HG03432 (cell line): ENCODE data around the gene SLAIN1.

ENCODE experiments used
- ATAC-seq: cut with Tn5 transposase; IDR thresholded peaks from one replicate; pipeline ENCODE4 v1.9.1; 2021; ENCODE audit warnings: mild to moderate bottlenecking, moderate library complexity; ENCODE audit not compliant: unreplicated experiment

SLAIN1 gene

DNA sequence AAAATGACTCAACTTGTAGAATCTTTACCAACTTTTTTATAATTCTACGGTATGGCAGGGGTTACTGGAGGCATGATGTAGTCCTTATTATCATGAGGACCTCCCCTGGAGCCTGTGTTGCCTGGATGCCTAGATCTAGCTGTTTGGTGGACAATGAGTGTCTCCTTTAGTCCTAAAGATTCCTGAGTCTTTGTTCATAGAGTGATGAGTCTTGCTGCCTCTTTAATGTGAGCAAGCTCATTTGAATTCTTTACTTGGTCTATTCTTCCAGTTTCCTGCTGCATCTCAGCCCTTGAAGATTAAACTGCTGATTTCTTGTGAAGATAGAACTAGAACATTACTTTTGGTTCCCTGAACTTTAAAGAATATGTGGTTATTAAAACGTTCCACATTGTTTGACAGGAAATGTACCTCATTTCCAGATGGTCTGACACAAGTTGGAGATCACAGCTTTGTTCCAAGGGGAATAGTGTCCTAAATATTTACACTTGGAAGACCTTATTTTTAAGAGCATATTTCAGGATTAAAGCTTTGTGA lies 51.9 kb downstream of the SLAIN1 start:
- ATAC-seq: no peak

GRCh38 chr13:77751513-77752456 lies 54.3 kb downstream of the SLAIN1 start:
- ATAC-seq: peak; percentile 91

DNA sequence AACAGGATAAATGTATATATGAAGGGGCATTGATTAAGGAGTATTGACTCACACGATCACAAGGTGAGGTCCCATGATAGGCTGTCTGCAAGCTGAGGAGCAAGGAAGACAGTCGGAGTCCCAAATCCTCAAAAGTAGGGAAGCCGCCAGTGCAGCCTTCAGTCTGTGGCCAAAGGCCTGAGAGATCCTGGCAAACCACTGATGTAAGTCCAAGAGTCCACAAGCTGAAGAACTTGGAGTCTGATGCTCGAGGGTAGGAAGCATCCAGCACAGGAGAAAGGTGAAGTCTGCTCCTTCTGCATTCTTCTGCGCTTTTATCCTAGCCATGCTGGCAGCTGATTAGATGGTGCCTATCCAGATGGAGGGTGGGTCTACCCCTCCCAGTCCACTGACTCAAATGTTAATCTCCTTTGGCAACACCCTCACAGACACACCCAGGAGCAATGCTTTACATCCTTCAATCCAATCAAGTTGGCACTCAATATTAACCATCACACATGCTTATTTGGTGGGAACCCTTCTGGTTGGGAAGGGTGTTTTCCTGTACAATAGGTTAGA lies 55.1 kb downstream of the SLAIN1 start:
- ATAC-seq: no peak

GRCh38 chr13:77760893-77761292 lies 63.4 kb downstream of the SLAIN1 start:
- no peak for ATAC-seq

- no peak for ATAC-seq
Measured at GRCh38 chr13:77767413-77767812, 69.9 kb downstream of the SLAIN1 start.

DNA sequence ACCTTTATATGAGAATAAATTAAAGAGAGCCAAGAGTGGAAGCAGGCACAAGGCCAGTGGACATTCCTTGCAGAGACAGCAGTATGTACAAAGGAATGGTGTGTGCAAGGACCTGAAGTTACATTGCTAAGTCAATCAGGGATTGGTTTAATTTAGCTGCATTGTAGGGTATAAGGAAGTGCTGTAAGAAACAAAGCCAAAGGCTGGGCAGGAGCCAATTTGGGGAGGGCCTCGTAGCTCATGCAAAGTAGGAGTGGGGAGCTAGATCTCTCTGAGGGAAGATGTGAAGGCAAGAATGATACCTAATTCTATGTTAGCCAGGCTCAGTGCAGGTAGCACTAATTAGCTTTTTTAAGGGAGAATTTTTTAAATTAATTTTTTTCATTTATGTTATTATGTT lies 76.7 kb downstream of the SLAIN1 start:
- no peak for ATAC-seq

GRCh38 chr13:77776704-77777103 lies 79.2 kb downstream of the SLAIN1 start:
- no peak for ATAC-seq

DNA sequence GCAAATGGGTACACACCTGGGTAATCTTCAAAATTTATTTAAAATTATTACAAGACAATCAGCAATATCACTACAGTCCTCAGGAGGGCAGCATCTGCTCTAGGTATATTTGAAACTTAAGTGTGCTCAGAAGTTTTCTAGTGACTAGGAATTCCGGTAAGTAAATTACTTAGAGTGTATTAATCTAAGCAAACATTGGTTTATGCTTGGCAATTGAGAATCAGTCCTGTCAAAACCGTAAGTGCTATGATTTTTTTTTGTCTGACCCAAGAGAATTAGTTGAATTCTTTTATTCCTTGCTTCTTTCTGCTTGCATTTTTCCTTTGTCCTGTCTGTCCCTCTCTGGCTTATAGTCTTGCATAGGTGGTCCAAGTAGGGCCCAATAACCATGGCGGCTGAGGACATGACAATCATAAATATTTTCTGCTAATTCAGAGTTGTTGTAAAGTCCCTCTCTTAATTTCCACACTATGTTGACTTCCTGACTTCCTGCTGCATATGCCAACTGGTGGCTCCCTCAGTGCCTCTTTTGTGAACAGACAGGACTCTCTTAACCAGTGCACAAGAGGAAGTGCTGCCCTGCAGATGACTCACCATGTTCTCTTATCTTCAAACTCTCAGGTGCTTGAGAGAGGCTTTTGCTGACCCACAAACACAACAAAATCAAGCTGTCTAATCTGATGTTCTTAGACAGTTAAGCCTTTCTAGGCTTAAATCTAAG lies 82.2 kb downstream of the SLAIN1 start:
- ATAC-seq: peak; percentile 93

- ATAC-seq: no peak
Measured at GRCh38 chr13:77781808-77782207, 84.3 kb downstream of the SLAIN1 start.

GRCh38 chr13:77784515-77784914 lies 87.0 kb downstream of the SLAIN1 start:
- ATAC-seq: no peak

- ATAC-seq: no peak
Measured at GRCh38 chr13:77786695-77787287, 89.3 kb downstream of the SLAIN1 start.

DNA sequence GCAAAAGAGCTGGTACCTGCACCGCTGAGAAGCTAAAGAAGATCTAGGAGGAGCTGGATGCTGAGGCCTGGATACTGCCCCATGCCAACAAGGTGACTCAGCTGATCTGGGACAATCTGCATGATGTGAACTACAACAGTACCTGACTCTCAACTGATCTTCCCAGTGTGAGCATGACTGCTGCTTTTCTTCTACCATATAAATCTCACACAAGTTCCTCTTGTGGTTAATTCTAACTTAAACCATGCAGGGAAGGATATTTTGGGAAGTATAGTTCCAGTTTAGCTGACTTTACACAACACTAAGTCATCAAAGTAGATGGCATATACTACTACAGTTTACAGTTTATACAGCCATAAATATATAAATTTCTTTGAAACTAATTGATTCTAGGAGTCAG lies 91.9 kb downstream of the SLAIN1 start:
- no peak for ATAC-seq

GRCh38 chr13:77800219-77800618 lies 102.7 kb downstream of the SLAIN1 start:
- no peak for ATAC-seq

GRCh38 chr13:77806518-77806917 lies 109.0 kb downstream of the SLAIN1 start:
- no peak for ATAC-seq

DNA sequence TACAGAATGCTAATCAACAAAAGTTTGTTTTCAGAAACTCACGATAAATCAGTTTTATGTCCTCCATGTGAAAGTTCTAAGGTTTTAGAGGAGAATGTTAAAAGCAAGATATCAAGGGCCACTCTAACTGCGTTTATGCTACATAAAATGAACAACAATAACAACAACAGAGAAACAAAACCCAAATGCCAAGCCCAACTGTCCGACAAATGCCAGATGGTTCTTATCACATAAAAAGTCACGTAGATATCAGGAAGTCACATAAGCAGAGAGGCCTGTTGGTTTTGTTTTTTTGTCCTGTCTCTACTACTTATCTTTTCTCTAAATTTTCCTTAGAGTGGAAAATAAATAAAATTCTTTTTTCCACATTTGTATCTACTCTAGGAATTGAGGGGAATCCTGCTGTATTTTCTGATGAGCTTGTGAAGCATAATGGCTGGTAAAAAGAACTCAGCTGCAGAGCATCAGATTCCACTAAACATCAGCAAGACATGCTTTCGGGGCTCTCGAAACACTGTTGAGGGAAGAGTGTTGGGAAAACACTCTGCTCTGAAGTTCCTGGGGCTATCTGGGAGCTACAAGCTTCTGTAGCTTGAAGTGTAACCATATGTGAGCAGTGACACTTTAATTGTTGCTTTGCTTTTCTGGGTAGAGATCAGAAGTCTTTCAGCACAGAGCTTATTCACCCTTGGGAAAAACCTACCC lies 110.1 kb downstream of the SLAIN1 start:
- no peak for ATAC-seq

DNA sequence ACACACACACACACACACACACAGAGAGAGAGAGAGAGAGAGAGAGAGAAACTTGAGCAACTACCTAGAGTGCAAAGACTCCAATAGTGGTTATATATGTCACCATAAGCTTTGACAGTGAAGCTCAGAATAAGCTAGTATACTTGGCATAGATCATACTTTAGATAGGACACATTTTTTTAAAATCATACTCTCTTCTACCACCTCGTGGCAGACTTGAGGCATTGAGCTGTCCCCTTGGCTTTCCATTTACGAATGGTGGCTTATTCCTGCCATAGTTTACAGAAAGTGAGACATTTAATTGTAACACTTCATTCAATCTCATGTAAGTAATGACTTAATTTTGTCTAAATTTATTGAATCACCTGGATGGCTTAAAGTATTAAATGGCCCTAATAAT lies 112.9 kb downstream of the SLAIN1 start:
- ATAC-seq: peak; percentile 91

DNA sequence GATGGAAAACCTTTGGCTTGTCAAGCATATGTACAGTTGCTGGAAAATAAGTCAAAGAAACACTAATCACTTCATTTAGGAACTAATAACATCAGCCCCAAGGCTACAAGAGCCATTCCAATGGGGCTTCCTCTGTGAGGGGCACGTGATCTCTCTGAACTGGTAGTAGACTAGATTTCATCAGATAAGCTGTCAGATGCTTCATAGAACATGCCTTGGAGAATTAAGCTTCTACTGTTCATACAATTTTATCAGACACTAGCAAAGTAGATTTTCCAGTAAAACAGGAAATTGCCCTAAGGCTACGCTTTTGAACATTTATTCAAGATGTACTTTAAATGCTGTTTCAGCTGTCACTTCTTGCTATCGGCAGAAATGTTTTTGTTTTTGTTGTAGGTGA lies 113.4 kb downstream of the SLAIN1 start:
- ATAC-seq: no peak

GRCh38 chr13:77811381-77811780 lies 113.9 kb downstream of the SLAIN1 start:
- ATAC-seq: no peak

- ATAC-seq: no peak
Measured at GRCh38 chr13:77811981-77812380, 114.5 kb downstream of the SLAIN1 start.
